Spleen (tissue), 7 donors: ENCODE measurements around the gene SLC4A8.

Experiments
- POLR2A ChIP-seq, 3 donors: fragments of 450-650 bp; IDR thresholded peaks; one replicate each; pipeline ENCODE4 v1.5.1; 2017; ENCODE audit warnings: antibody characterized with exemption in 3 of 3, mild to moderate bottlenecking in 1 of 3
- POLR2AphosphoS5 ChIP-seq, 3 donors: sonication (generic); formaldehyde crosslinking; IDR thresholded peaks; one replicate each; pipeline ENCODE4 v1.5.1; 2017; ENCODE audit warnings: antibody characterized with exemption in 3 of 3
- TF ChIP-seq, protein P1 (sequence below), 11 experiments: fragments of 200-600 bp in 7 of 11; fragments of 450-650 bp in 4 of 11; sonication (generic) in 4 of 11; IDR thresholded peaks in 8 of 11; conservative IDR thresholded peaks in 3 of 11; 1 replicate in 7 of 11; 2 replicates in 4 of 11; pipeline versions ENCODE4 v1.4.0 to v1.8.0; 2016 to 2021; ENCODE audit warnings: antibody characterized with exemption in 11 of 11, inconsistent platforms in 4 of 11, mild to moderate bottlenecking in 1 of 11
- donor health status: DM: no; HTN: no; CAD: no; lungs with moderate emphysema.
- donor health status: DM: no; HTN: no; CAD: no.
- donor health status: DM: no; HTN: no; CAD: no.

DNA sequence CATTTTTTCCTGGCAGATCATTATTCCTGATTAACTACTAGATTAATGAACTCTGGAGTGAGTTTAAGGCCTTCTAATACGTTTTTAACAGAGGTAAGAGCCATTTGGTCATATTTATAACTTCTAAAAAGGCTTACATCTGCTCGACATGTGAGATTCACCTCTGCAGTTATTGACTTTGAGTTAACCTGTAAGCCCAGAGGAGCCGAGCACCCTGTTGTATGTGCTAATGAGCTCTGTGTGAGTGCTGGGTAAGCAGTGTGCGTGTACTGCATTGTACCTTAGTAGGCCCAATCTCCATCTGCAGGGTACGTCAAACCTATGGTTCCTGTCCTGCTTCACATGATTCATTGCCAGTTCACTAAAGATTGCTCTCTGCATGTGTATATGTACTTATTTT is 18.9 kb downstream of the SLC4A8 start:
- TF ChIP-seq, protein P1, sequence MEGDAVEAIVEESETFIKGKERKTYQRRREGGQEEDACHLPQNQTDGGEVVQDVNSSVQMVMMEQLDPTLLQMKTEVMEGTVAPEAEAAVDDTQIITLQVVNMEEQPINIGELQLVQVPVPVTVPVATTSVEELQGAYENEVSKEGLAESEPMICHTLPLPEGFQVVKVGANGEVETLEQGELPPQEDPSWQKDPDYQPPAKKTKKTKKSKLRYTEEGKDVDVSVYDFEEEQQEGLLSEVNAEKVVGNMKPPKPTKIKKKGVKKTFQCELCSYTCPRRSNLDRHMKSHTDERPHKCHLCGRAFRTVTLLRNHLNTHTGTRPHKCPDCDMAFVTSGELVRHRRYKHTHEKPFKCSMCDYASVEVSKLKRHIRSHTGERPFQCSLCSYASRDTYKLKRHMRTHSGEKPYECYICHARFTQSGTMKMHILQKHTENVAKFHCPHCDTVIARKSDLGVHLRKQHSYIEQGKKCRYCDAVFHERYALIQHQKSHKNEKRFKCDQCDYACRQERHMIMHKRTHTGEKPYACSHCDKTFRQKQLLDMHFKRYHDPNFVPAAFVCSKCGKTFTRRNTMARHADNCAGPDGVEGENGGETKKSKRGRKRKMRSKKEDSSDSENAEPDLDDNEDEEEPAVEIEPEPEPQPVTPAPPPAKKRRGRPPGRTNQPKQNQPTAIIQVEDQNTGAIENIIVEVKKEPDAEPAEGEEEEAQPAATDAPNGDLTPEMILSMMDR (IDR thresholded peaks at IDR 0.05 in 8 of 11, conservative IDR thresholded peaks at IDR 0.05 in 3 of 11), result no peak
- TF ChIP-seq POLR2A (IDR thresholded peaks at IDR 0.05), result no peak
- no peak for TF ChIP-seq POLR2AphosphoS5 (IDR thresholded peaks at IDR 0.05)
